WTC11 (cell line): ENCODE results near the gene ELK3. TPM values are rescaled to one million over a fixed set of nuclear protein-coding genes. Genes with fewer than 3 reads are reported as not detected.

ENCODE experiments used
- ATAC-seq: fragments of 200-7000 bp; cut with Tn5 transposase; 2 replicates; pipeline ENCODE4 v1.10.0; 2021; ENCODE audit warnings: mild to moderate bottlenecking, moderate library complexity
- CTCF ChIA-PET: fragments of 300-600 bp; sonication (Branson Sonifier 250); formaldehyde crosslinking; loops from one replicate; lab custom pipeline; 2021; ENCODE audit warnings: antibody characterized with exemption; lab: Charles Lee
- POLR2A ChIA-PET: fragments of 350-600 bp; sonication (Branson Sonifier 250); formaldehyde crosslinking; loops from one replicate; lab custom pipeline; 2021; ENCODE audit warnings: antibody characterized with exemption; lab: Charles Lee
- DNase-seq: peaks from one replicate; pipeline ENCODE4 v3.0.0; 2021; ENCODE audit warnings: low spot score
- H3K27ac Mint-ChIP-seq: 2 replicates; pipeline ENCODE4 v1.8.0; 2021; ENCODE audit warnings: mixed read lengths
- H3K27me3 Mint-ChIP-seq: 2 replicates; pipeline ENCODE4 v1.8.0; 2021; ENCODE audit warnings: low read depth, mild to moderate bottlenecking, moderate library complexity, mixed read lengths
- H3K36me3 Mint-ChIP-seq: 2 replicates; pipeline ENCODE4 v1.8.0; 2021; ENCODE audit warnings: mixed read lengths
- H3K4me1 Mint-ChIP-seq: 2 replicates; pipeline ENCODE4 v1.8.0; 2022; ENCODE audit warnings: mixed read lengths
- H3K4me3 Mint-ChIP-seq: 2 replicates; pipeline ENCODE4 v1.8.0; 2021; ENCODE audit warnings: mild to moderate bottlenecking, moderate library complexity, mixed read lengths
- H3K9me3 Mint-ChIP-seq: 2 replicates; pipeline ENCODE4 v1.8.0; 2021; ENCODE audit warnings: mixed read lengths
- ATF2 ChIP-seq: sonication (generic); formaldehyde crosslinking; IDR thresholded peaks from 2 replicates; pipeline ENCODE4 v1.8.1; 2022; ENCODE audit warnings: low read depth, missing genetic modification reagents, borderline replicate concordance
- ELF4 ChIP-seq: sonication (generic); formaldehyde crosslinking; IDR thresholded peaks from 2 replicates; pipeline ENCODE4 v1.8.1; 2022; ENCODE audit warnings: low read depth, mild to moderate bottlenecking, moderate library complexity, missing genetic modification reagents
- FOXP1 ChIP-seq: sonication (generic); formaldehyde crosslinking; IDR thresholded peaks from 2 replicates; pipeline ENCODE4 v1.8.0; 2022; ENCODE audit warnings: missing genetic modification reagents, mild to moderate bottlenecking, moderate library complexity, borderline replicate concordance
- GRHL2 ChIP-seq: fragments of 250-450 bp; sonication (Bioruptor Pico); IDR thresholded peaks from 2 replicates; pipeline ENCODE4 v1.8.0; 2022; ENCODE audit warnings: mild to moderate bottlenecking, moderate library complexity; ENCODE audit not compliant: insufficient replicate concordance, severe bottlenecking
- GTF2I ChIP-seq: fragments of 250-450 bp; sonication (Bioruptor Pico); conservative IDR thresholded peaks from 2 replicates; pipeline ENCODE4 v1.4.0; 2021; ENCODE audit warnings: mild to moderate bottlenecking
- IRF1 ChIP-seq: sonication (generic); formaldehyde crosslinking; IDR thresholded peaks from 2 replicates; pipeline ENCODE4 v1.8.0; 2023; ENCODE audit warnings: missing genetic modification reagents
- IRF2 ChIP-seq: sonication (generic); formaldehyde crosslinking; IDR thresholded peaks from 2 replicates; pipeline ENCODE4 v1.8.0; 2022; ENCODE audit warnings: low read depth, missing genetic modification reagents, borderline replicate concordance
- JAZF1 ChIP-seq: fragments of 250-450 bp; sonication (Bioruptor Pico); IDR thresholded peaks from 2 replicates; pipeline ENCODE4 v1.9.0; 2021; ENCODE audit warnings: moderate library complexity, mild to moderate bottlenecking, inconsistent platforms
- JUN ChIP-seq: sonication (generic); formaldehyde crosslinking; IDR thresholded peaks from 2 replicates; pipeline ENCODE4 v1.8.0; 2023; ENCODE audit warnings: mild to moderate bottlenecking, missing genetic modification reagents
- MXD4 ChIP-seq: fragments of 250-450 bp; sonication (Bioruptor Pico); IDR thresholded peaks from 2 replicates; pipeline ENCODE4 v1.8.0; 2021; ENCODE audit warnings: mild to moderate bottlenecking, moderate library complexity, borderline replicate concordance
- NR1H2 ChIP-seq: sonication (generic); formaldehyde crosslinking; IDR thresholded peaks from 2 replicates; pipeline ENCODE4 v1.9.0; 2021; ENCODE audit warnings: mild to moderate bottlenecking, moderate library complexity, missing genetic modification reagents
- NR3C1 ChIP-seq: sonication (generic); formaldehyde crosslinking; conservative IDR thresholded peaks from 2 replicates; pipeline ENCODE4 v1.8.1; 2023; ENCODE audit warnings: low read depth, mild to moderate bottlenecking, missing genetic modification reagents
- SMAD3 ChIP-seq: sonication (generic); formaldehyde crosslinking; IDR thresholded peaks from 2 replicates; pipeline ENCODE4 v1.8.0; 2022; ENCODE audit warnings: missing genetic modification reagents, mild to moderate bottlenecking, borderline replicate concordance
- SP1 ChIP-seq: sonication (generic); formaldehyde crosslinking; conservative IDR thresholded peaks from 2 replicates; pipeline ENCODE4 v1.8.1; 2022; ENCODE audit warnings: missing genetic modification reagents
- TCF7 ChIP-seq: sonication (generic); formaldehyde crosslinking; IDR thresholded peaks from 2 replicates; pipeline ENCODE4 v1.8.0; 2022; ENCODE audit warnings: mild to moderate bottlenecking, low read depth, missing genetic modification reagents, moderate library complexity
- ZBTB21 ChIP-seq: sonication (generic); formaldehyde crosslinking; IDR thresholded peaks from 2 replicates; pipeline ENCODE4 v1.8.1; 2023; ENCODE audit warnings: mild to moderate bottlenecking, missing genetic modification reagents, borderline replicate concordance
- ZNF263 ChIP-seq: sonication (generic); formaldehyde crosslinking; IDR thresholded peaks from 2 replicates; pipeline ENCODE4 v1.8.1; 2022; ENCODE audit warnings: low read depth, mild to moderate bottlenecking, moderate library complexity, missing genetic modification reagents
- ZNF396 ChIP-seq: fragments of 250-450 bp; sonication (Bioruptor Pico); IDR thresholded peaks from 2 replicates; pipeline ENCODE4 v1.8.0; 2021; ENCODE audit warnings: mild to moderate bottlenecking, moderate library complexity, borderline replicate concordance
- ZNF416 ChIP-seq: fragments of 250-450 bp; sonication (Bioruptor Pico); IDR thresholded peaks from 2 replicates; pipeline ENCODE4 v1.9.0; 2021; ENCODE audit warnings: mild to moderate bottlenecking, inconsistent platforms
- ZNF423 ChIP-seq: fragments of 250-450 bp; sonication (Bioruptor Pico); IDR thresholded peaks from 2 replicates; pipeline ENCODE4 v2.1.2; 2022; ENCODE audit warnings: mild to moderate bottlenecking, moderate library complexity
- total RNA-seq: library from RNA; stranded (reverse); gene quantifications from 3 replicates; pipeline ENCODE4 v1.2.3, GENCODE V29; 2021
- TF ChIP-seq, protein P1 (sequence below): sonication (generic); formaldehyde crosslinking; IDR thresholded peaks from 2 replicates; pipeline ENCODE4 v1.8.1; 2023; ENCODE audit warnings: mild to moderate bottlenecking, missing genetic modification reagents
- TF ChIP-seq, protein P2 (sequence below): sonication (generic); formaldehyde crosslinking; conservative IDR thresholded peaks from 2 replicates; pipeline ENCODE4 v1.8.1; 2022; ENCODE audit warnings: mild to moderate bottlenecking, missing genetic modification reagents

Gene ELK3
- total RNA-seq, 1 experiment from 2014 or later, result 16.5 TPM

GRCh38 chr12:96256672-96257361 lies 62.6 kb downstream of the ELK3 start:
- Mint-ChIP-seq H3K4me1 (peaks cover 11% of the 10 kb centered on the region), H3K4me3 (no peak overlapping the region)
- no peak for TF ChIP-seq JAZF1
- no peak for TF ChIP-seq SMAD3
- TF ChIP-seq, protein P1, sequence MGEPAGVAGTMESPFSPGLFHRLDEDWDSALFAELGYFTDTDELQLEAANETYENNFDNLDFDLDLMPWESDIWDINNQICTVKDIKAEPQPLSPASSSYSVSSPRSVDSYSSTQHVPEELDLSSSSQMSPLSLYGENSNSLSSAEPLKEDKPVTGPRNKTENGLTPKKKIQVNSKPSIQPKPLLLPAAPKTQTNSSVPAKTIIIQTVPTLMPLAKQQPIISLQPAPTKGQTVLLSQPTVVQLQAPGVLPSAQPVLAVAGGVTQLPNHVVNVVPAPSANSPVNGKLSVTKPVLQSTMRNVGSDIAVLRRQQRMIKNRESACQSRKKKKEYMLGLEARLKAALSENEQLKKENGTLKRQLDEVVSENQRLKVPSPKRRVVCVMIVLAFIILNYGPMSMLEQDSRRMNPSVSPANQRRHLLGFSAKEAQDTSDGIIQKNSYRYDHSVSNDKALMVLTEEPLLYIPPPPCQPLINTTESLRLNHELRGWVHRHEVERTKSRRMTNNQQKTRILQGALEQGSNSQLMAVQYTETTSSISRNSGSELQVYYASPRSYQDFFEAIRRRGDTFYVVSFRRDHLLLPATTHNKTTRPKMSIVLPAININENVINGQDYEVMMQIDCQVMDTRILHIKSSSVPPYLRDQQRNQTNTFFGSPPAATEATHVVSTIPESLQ (CRISPR knock-in tag), result no peak
- no peak for TF ChIP-seq ZNF423 (CRISPR knock-in tag)
- no peak for TF ChIP-seq ELF4 (CRISPR knock-in tag)
- no peak for TF ChIP-seq ZNF263 (CRISPR knock-in tag)
- TF ChIP-seq IRF2 (CRISPR knock-in tag), result no peak
- no peak for TF ChIP-seq SP1 (CRISPR knock-in tag)
- no peak for TF ChIP-seq ZNF396
- TF ChIP-seq GRHL2 (CRISPR knock-in tag), result no peak
- no peak for TF ChIP-seq ATF2 (CRISPR knock-in tag)
- no peak for TF ChIP-seq NR1H2 (CRISPR knock-in tag)
- no peak for TF ChIP-seq FOXP1 (CRISPR knock-in tag)
- TF ChIP-seq, all 79 proteins: peak for 0
- Mint-ChIP-seq H3K9me3 (no peaks in the 10 kb centered on the region), H3K27me3 (no peaks in the 10 kb centered on the region), H3K36me3 (peaks cover 22% of the 10 kb centered on the region), H3K27ac (no peak overlapping the region)
- POLR2A ChIA-PET, result no interaction called here
- ATAC-seq, result no peak
- no peak for DNase-seq
- CTCF ChIA-PET, result interaction anchor here (1.1 to 1.5 kb wide), 2 partner anchors 142 to 233 kb away, joined by 3 read pairs; partner anchors contain the start of gene CFAP54

- H3K4me1 Mint-ChIP-seq, result peaks cover 11% of the 10 kb centered on the region
- DNase-seq (no peak), ATAC-seq (no peak)
- H3K27ac Mint-ChIP-seq, result no peak overlapping the region
- no peaks in the 10 kb centered on the region for H3K9me3 Mint-ChIP-seq
- CTCF ChIA-PET, result interaction anchor here (1.1 to 1.5 kb wide), 2 partner anchors 141 to 232 kb away, joined by 3 read pairs; partner anchors contain the start of gene CFAP54
- H3K36me3 Mint-ChIP-seq, result peaks cover 15% of the 10 kb centered on the region
- no peaks in the 10 kb centered on the region for H3K27me3 Mint-ChIP-seq
- H3K4me3 Mint-ChIP-seq, result no peak overlapping the region
- POLR2A ChIA-PET, result no interaction called here
- no peak for TF ChIP-seq MXD4 (CRISPR knock-in tag)
- no peak for TF ChIP-seq IRF2 (CRISPR knock-in tag)
- 0 out of 2 replicates have a peak, but pooled peaks have one; percentile 8 for TF ChIP-seq GTF2I (CRISPR knock-in tag)
- no peak for TF ChIP-seq NR3C1 (CRISPR knock-in tag)
Measured at GRCh38 chr12:96257550-96258103, 63.5 kb downstream of the ELK3 start.

DNA sequence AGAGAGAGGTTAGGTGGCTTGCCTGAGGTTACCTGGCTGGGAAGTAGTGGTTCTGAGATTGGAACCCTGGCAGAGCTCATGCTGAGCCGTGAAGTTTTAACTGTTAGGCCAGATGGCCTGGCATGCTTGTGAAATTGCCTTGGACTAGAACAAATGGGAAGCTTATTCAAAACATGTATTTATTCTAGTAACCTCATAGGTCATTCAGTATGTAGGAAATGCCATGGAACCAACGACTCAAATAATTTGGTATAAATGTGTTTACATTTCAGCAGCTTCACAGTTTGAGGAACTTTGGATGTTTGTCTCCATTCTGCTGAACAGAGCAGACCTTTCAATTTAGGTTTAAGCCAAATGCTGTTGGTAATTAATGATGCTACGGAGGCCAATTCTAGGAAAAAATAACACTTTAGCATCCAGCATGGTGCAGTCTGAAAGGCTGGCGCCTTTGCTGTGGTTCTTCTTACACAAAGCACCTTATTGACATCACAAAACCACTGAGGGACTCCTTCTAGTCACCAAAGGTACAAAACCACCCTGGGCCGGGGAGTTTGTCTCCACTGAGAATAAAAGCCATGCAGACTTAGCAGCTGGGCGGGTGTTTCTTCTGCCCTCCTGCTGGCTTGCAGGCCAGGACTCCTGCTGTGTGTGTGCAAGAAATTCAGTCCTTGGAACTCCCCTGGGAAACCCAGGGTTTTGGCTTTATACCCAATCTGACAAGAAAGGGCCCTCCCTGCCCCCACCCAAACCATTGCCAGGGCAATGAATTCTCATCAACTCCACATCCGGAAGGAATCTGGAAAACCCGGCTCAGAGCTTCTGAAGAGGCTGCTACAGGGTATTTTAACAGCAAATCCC lies 64.2 kb downstream of the ELK3 start:
- H3K4me1 Mint-ChIP-seq, result peaks cover 11% of the 10 kb centered on the region
- peak; percentile 31 for ATAC-seq
- H3K27ac Mint-ChIP-seq, result no peak overlapping the region
- no peak overlapping the region for H3K4me3 Mint-ChIP-seq
- POLR2A ChIA-PET, result no interaction called here
- DNase-seq, result no peak
- peaks cover 15% of the 10 kb centered on the region for H3K36me3 Mint-ChIP-seq
- H3K27me3 Mint-ChIP-seq, result no peaks in the 10 kb centered on the region
- H3K9me3 Mint-ChIP-seq, result no peaks in the 10 kb centered on the region
- CTCF ChIA-PET, result interaction anchor here (1.1 to 1.5 kb wide), 2 partner anchors 141 to 231 kb away, joined by 3 read pairs; partner anchors contain the start of gene CFAP54
- TF ChIP-seq ZNF416 (CRISPR knock-in tag) (no peak), JUN (CRISPR knock-in tag) (no peak), SMAD3 (no peak), TCF7 (no peak), IRF1 (CRISPR knock-in tag) (no peak), ZBTB21 (CRISPR knock-in tag) (no peak), ZNF423 (CRISPR knock-in tag) (peak; percentile 88), FOXP1 (CRISPR knock-in tag) (no peak)
- TF ChIP-seq, protein P2, sequence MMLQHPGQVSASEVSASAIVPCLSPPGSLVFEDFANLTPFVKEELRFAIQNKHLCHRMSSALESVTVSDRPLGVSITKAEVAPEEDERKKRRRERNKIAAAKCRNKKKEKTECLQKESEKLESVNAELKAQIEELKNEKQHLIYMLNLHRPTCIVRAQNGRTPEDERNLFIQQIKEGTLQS, result no peak
